BLaER1 treated with 17β-estradiol and CSF1 and Interleukin-3, amounts not matched to agents 10 nM and 100 nM (cell line): ENCODE results near the gene LRCH1.
"Not testable (repeated sequence)": the region's sequence is repeated elsewhere in the genome, so short reads cannot be mapped to it uniquely, and the experiment has no call there.

Source experiments
- H3K27ac ChIP-seq, 11 experiments: shearing (Covaris generic); formaldehyde crosslinking; 2 replicates each; pipeline ENCODE4 v1.8.1; 2022
- H3K27me3 ChIP-seq, 11 experiments: shearing (Covaris generic); formaldehyde crosslinking; 2 replicates each; pipeline ENCODE4 v1.8.1; 2022
- H3K36me3 ChIP-seq, 11 experiments: shearing (Covaris generic); formaldehyde crosslinking; 2 replicates each; pipeline ENCODE4 v1.8.1; 2022
- H3K4me1 ChIP-seq, 10 experiments: shearing (Covaris generic); formaldehyde crosslinking; 2 replicates each; pipeline ENCODE4 v1.8.1; 2022
- H3K4me2 ChIP-seq, 11 experiments: shearing (Covaris generic); formaldehyde crosslinking; 2 replicates each; pipeline ENCODE4 v1.8.1; 2022
- H3K4me3 ChIP-seq, 10 experiments: shearing (Covaris generic); formaldehyde crosslinking; 2 replicates each; pipeline ENCODE4 v1.8.1; 2022
- H3K9ac ChIP-seq, 11 experiments: shearing (Covaris generic); formaldehyde crosslinking; 2 replicates each; pipeline ENCODE4 v1.8.1; 2022
- H3K9me3 ChIP-seq, 11 experiments: shearing (Covaris generic); formaldehyde crosslinking; replicated peaks in 1 of 11; 2 replicates each; pipeline ENCODE4 v1.8.1; 2022
- H4K20me1 ChIP-seq, 11 experiments: shearing (Covaris generic); formaldehyde crosslinking; 2 replicates each; pipeline ENCODE4 v1.8.1; 2022
- Cebpa-rat ChIP-seq, 11 experiments: shearing (Covaris generic); IDR thresholded peaks; 2 replicates each; pipeline ENCODE4 v1.8.1; 2022

Gene LRCH1

GRCh38 chr13:46754812-46755211 lies 201.8 kb downstream of the LRCH1 start:
- Histone ChIP-seq H3K4me3 (no peak overlapping the region), H3K9ac (no peak overlapping the region), H4K20me1 (peaks cover 0 to 43% (median 5%) of the 10 kb centered on the region in 11 experiments; a peak in 10 of 22 replicates), H3K27ac (no peak overlapping the region), H3K9me3 (peaks cover 0 to 8% (median 0%) of the 10 kb centered on the region in 11 experiments; a peak in 3 of 22 replicates), H3K4me1 (peaks cover 30 to 53% (median 49%) of the 10 kb centered on the region in 10 experiments), H3K27me3 (peaks cover 0 to 55% (median 0%) of the 10 kb centered on the region in 11 experiments; a peak in 7 of 22 replicates), H3K4me2 (no peak overlapping the region), H3K36me3 (peaks cover 9 to 39% (median 17%) of the 10 kb centered on the region in 11 experiments; a peak in 21 of 22 replicates)
- no peak for TF ChIP-seq Cebpa-rat (IDR thresholded peaks at IDR 0.05)

DNA sequence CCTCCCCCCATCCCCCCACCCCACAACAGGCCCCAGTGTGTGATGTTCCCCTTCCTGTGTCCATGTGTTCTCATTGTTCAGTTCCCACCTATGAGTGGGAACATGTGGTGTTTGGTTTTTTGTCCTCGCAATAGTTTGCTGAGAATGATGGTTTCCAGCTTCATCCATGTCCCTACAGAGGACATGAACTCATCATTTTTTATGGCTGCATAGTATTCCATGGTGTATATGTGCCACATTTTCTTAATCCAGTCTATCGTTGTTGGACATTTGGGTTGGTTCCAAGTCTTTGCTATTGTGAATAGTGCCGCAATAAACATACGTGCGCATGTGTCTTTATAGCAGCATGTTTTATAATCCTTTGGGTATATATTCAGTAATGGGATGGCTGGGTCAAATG lies 202.5 kb downstream of the LRCH1 start:
- Histone ChIP-seq H3K36me3 (peaks cover 4 to 32% (median 10%) of the 10 kb centered on the region in 11 experiments; a peak in 21 of 22 replicates), H3K4me1 (peaks cover 30 to 58% (median 46%) of the 10 kb centered on the region in 10 experiments), H4K20me1 (peaks cover 0 to 36% (median 5%) of the 10 kb centered on the region in 11 experiments; a peak in 10 of 22 replicates), H3K27me3 (peaks cover 0 to 48% (median 0%) of the 10 kb centered on the region in 11 experiments; a peak in 7 of 22 replicates)
- H3K9me3 ChIP-seq, H3K4me2 ChIP-seq, H3K4me3 ChIP-seq, H3K9ac ChIP-seq, H3K27ac ChIP-seq: not testable (repeated sequence)

GRCh38 chr13:46756977-46757376 lies 204.0 kb downstream of the LRCH1 start:
- H3K4me1 ChIP-seq = peaks cover 20 to 49% (median 31%) of the 10 kb centered on the region in 10 experiments
- no peak overlapping the region for H3K4me3 ChIP-seq
- H3K36me3 ChIP-seq = peaks cover 0 to 24% (median 5%) of the 10 kb centered on the region in 11 experiments; a peak in 4 of 22 replicates
- TF ChIP-seq Cebpa-rat (IDR thresholded peaks at IDR 0.05) = no peak
- H4K20me1 ChIP-seq = peaks cover 0 to 23% (median 4%) of the 10 kb centered on the region in 11 experiments; a peak in 10 of 22 replicates
- H3K27ac ChIP-seq = peak overlapping the region in 2 of 11 experiments; percentile 21 to 41; a peak in 4 of 22 replicates
- H3K27me3 ChIP-seq = peaks cover 0 to 48% (median 0%) of the 10 kb centered on the region in 11 experiments; a peak in 7 of 22 replicates
- no peak overlapping the region for H3K9ac ChIP-seq
- H3K4me2 ChIP-seq = peak overlapping the region; percentile 49 to 84 (median 56)
- peaks cover 0 to 8% (median 0%) of the 10 kb centered on the region in 11 experiments; a peak in 2 of 22 replicates for H3K9me3 ChIP-seq

DNA sequence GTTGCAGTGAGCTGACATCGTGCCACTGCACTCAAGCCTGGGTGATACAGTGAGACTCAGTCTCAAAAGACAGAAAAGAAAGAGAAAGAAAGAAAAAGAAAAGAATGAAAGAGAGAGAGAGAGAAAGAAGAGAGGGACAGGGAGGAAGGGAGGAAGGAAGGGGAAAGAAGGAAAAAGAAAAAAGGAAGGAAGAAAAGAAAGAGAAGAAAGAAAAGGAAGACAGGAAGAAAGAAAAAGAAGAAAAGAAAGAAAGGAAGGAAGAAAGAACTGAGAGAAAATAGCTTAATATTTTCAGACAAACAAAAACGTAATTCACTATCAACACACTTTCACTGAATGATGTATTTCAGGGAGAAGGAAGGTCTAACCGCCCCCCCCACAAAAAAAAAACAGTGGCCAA lies 204.7 kb downstream of the LRCH1 start:
- Histone ChIP-seq H3K4me1 (peaks cover 13 to 42% (median 25%) of the 10 kb centered on the region in 10 experiments), H3K4me3 (no peak overlapping the region), H3K27me3 (peaks cover 0 to 47% (median 0%) of the 10 kb centered on the region in 11 experiments; a peak in 7 of 22 replicates), H3K27ac (peak overlapping the region in 1 of 11 experiments; percentile 41; a peak in 1 of 22 replicates), H3K4me2 (peak overlapping the region; percentile 49 to 84 (median 56); a peak in 15 of 22 replicates), H3K9me3 (peaks cover 0 to 8% (median 0%) of the 10 kb centered on the region in 11 experiments; a peak in 2 of 22 replicates), H3K9ac (no peak overlapping the region), H3K36me3 (peaks cover 0 to 20% (median 5%) of the 10 kb centered on the region in 11 experiments; a peak in 4 of 22 replicates), H4K20me1 (peaks cover 0 to 17% (median 0%) of the 10 kb centered on the region in 11 experiments; a peak in 7 of 22 replicates)
- no peak for TF ChIP-seq Cebpa-rat (IDR thresholded peaks at IDR 0.05)

- H3K27ac ChIP-seq = no peak overlapping the region
- peaks cover 10 to 39% (median 18%) of the 10 kb centered on the region in 10 experiments for H3K4me1 ChIP-seq
- H3K9ac ChIP-seq = no peak overlapping the region
- no peaks in the 10 kb centered on the region for H3K36me3 ChIP-seq
- no peak overlapping the region for H3K4me3 ChIP-seq
- H3K9me3 ChIP-seq = peaks cover 0 to 4% (median 0%) of the 10 kb centered on the region in 11 experiments; a peak in 2 of 22 replicates
- H3K4me2 ChIP-seq = peak overlapping the region in 3 of 11 experiments; percentile 22 to 66 (median 38); a peak in 5 of 22 replicates
- H4K20me1 ChIP-seq = 0 out of 22 replicates have a peak, but pooled peaks cover 0 to 4% (median 0%) of the 10 kb centered on the region in 11 experiments
- TF ChIP-seq Cebpa-rat (IDR thresholded peaks at IDR 0.05) = no peak
- peaks cover 0 to 26% (median 0%) of the 10 kb centered on the region in 11 experiments; a peak in 5 of 22 replicates for H3K27me3 ChIP-seq
Measured at GRCh38 chr13:46759846-46760245, 206.9 kb downstream of the LRCH1 start.

DNA sequence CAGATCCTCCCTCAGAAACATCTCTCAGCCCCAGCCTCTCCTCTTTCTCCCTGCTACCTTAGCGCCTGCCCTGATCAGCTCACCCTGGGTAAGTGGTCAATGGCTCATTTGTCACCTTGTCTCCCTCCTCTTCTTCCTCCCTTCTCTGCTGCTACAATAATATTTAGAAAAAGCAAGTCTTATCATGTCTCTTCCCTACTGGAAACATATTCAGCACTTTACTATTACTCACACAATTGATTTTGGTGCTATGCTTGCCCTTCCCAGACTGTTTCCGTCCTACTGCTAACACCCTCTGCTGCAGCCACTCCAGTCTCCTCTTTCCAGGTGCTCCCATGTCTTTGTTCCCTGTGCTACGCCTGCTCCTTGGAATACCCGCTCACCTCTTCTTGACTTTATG lies 208.2 kb downstream of the LRCH1 start:
- Histone ChIP-seq H3K36me3 (no peaks in the 10 kb centered on the region), H3K4me3 (no peak overlapping the region), H3K27me3 (peaks cover 0 to 23% (median 0%) of the 10 kb centered on the region in 11 experiments; a peak in 3 of 22 replicates), H3K4me1 (peaks cover 10 to 39% (median 18%) of the 10 kb centered on the region in 10 experiments), H3K4me2 (no peak overlapping the region), H3K9ac (no peak overlapping the region), H3K9me3 (no peaks in the 10 kb centered on the region), H4K20me1 (0 out of 22 replicates have a peak, but pooled peaks cover 0 to 4% (median 0%) of the 10 kb centered on the region in 11 experiments), H3K27ac (no peak overlapping the region)
- TF ChIP-seq Cebpa-rat (IDR thresholded peaks at IDR 0.05) = no peak

- TF ChIP-seq Cebpa-rat (IDR thresholded peaks at IDR 0.05) = no peak
- Histone ChIP-seq H3K4me1 (peaks cover 6 to 34% (median 13%) of the 10 kb centered on the region in 10 experiments), H3K36me3 (no peaks in the 10 kb centered on the region), H3K4me2 (no peak overlapping the region), H3K9me3 (no peaks in the 10 kb centered on the region), H3K9ac (no peak overlapping the region), H3K4me3 (no peak overlapping the region), H4K20me1 (0 out of 22 replicates have a peak, but pooled peaks cover 0 to under 1% (median 0%) of the 10 kb centered on the region in 11 experiments), H3K27me3 (peaks cover 0 to 17% (median 0%) of the 10 kb centered on the region in 11 experiments; a peak in 3 of 22 replicates), H3K27ac (no peak overlapping the region)
Measured at GRCh38 chr13:46761866-46762265, 208.9 kb downstream of the LRCH1 start.

DNA sequence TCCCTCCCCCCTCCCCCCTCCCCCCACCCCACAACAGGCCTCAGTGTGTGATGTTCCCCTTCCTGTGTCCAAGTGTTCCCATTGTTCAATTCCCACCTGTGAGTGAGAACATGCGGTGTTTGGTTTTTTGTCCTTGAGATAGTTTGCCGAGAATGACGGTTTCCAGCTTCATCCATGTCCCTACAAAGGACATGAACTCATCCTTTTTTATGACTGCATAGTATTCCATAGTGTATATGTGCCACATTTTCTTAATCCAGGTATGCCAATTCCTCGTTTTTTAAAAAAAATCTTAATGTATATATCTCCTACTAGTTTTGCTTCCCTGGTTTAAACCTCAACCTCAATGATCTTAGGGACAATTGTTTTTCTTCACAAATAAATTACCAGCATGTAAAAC lies 217.0 kb downstream of the LRCH1 start:
- not testable (repeated sequence) for H4K20me1 ChIP-seq, H3K9me3 ChIP-seq, H3K27ac ChIP-seq, H3K27me3 ChIP-seq, H3K4me2 ChIP-seq, H3K4me3 ChIP-seq, H3K9ac ChIP-seq, H3K4me1 ChIP-seq
- H3K36me3 ChIP-seq = peaks cover 37 to 51% (median 48%) of the 10 kb centered on the region in 11 experiments

GRCh38 chr13:46771693-46772092 lies 218.7 kb downstream of the LRCH1 start:
- H3K36me3 ChIP-seq = peaks cover 53 to 68% (median 66%) of the 10 kb centered on the region in 11 experiments
- TF ChIP-seq Cebpa-rat (IDR thresholded peaks at IDR 0.05) = no peak
- no peaks in the 10 kb centered on the region for H3K27me3 ChIP-seq

More at GRCh38 chr13:46771693-46772092, 218.7 kb downstream of the LRCH1 start:
- Histone ChIP-seq H3K9me3 (no peaks in the 10 kb centered on the region), H3K4me3 (no peak overlapping the region), H3K4me1 (no peaks in the 10 kb centered on the region), H4K20me1 (peaks cover 0 to 4% (median 0%) of the 10 kb centered on the region in 11 experiments; a peak in 1 of 22 replicates), H3K4me2 (no peak overlapping the region), H3K9ac (no peak overlapping the region), H3K27ac (no peak overlapping the region)
